Erythroblast (primary cell): ENCODE results near the gene TAB2.

ENCODE experiments used
- GATA1 ChIP-seq: IDR thresholded peaks from 2 replicates; pipeline ENCODE4 v1.6.1; 2011; ENCODE audit warnings: low read depth, mild to moderate bottlenecking, control low read depth, low read length, moderate library complexity
- POLR2A ChIP-seq: IDR thresholded peaks from 2 replicates; pipeline ENCODE4 v1.6.1; 2011; ENCODE audit warnings: mild to moderate bottlenecking, low read length

DNA sequence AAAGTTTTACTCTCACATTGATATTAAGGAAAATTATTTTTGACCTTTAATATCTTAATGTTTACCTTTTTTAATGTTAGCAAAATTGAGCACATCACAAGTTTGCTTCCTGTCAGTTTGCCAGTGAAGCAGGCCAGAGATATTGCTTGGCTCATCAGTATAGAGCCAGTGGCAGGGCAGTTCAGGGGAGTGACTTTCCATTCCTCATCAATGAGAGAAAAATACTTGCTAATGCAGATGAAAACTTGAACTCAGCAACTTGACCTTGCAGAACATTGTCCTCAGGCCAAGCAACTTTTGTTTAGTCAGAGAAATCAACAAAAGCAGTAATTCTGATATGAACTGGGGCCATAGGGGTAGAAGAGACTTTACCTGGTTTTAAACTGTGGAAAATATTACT lies 6.9 kb downstream of the TAB2 start:
- TF ChIP-seq POLR2A (no peak), GATA1 (no peak)
